ENCODE data around the gene NRXN3.

Gene NRXN3

GRCh38 chr14:79614448-79614847 lies 1444.3 kb downstream of the NRXN3 start:
- no peak for DNase-seq

DNA sequence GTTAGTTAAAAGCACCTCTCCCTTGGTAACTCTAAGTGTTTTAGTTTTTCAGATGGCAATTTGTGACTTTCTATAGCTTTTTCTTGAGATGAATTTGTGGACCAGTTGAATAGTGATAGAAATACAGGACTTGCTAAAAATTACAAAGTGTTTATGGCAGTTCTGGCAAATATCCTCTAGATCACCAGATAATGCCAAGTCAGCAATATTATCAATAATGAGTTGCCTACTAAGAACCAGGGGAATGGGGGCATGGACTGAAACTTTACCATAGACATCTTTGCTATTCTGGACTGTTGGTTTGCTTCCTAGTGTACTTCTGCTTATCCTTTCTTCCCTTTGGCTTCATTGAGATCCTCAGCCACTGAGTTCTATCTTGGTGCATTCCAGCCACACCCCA lies 1456.9 kb downstream of the NRXN3 start:
- no peak for DNase-seq

- DNase-seq = no peak
Observed at GRCh38 chr14:79629411-79630287, 1459.5 kb downstream of the NRXN3 start.

- no peak for DNase-seq
Observed at GRCh38 chr14:79630288-79630960, 1460.3 kb downstream of the NRXN3 start.

GRCh38 chr14:79631276-79631675 lies 1461.1 kb downstream of the NRXN3 start:
- no peak for DNase-seq

GRCh38 chr14:79638672-79639266 lies 1468.6 kb downstream of the NRXN3 start:
- peak; percentile 33 for DNase-seq

DNA sequence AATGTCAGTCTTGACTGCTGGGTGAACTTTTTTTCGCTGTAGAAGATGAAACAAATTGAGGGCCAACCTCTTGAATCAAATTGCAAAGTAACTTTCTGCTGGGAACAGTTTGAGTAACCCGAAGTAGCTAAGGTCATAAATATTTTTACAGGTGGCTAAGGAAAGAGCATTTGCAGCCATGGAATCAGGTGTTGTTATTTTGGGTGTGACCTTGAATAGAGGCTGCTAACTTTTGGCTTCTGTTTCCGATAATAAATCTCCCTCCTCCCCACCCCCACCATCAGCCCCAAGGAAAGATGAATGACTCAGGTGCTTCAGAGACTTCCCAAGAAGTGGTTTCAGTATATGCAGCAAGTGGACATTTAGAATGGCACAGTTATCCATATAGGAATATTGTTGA lies 1469.4 kb downstream of the NRXN3 start:
- DNase-seq = peak; percentile 40

DNA sequence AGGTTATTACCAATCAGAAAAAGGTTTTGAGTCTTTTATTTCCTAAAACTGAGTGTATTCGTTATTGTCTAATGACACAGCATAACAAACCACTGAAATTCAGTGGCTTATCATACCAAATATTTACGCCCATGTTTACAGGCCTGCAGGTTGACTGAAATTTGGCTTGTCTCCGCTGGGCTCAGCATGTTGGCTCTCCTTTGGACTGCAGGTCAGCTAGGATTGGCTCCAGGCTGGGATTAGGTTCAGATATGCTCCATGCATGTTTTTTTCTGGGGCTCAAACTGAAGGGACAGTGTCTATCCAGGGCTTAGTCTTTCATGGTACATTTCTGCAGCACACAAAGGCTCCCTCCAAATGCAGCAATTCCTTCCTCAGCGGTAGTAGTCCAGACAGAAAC lies 1471.2 kb downstream of the NRXN3 start:
- no peak for DNase-seq

DNA sequence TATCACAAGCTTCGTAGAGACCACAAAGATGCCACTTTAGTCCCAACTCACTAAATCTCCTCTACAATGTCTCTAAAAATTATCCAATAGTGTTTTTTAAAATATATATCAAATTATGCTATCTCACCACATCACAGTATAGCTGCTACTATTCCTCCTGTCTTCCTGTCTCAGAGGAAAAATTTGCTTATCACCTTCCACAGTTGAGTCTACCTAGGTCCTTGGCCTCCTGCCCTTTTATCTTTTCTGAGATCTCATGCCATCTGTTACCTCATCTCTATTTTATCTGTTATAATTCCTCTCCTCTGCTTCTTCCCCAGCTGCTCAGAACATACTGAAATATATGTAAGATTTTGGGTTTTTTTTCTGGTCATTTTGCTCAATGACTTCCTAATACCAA lies 1473.0 kb downstream of the NRXN3 start:
- no peak for DNase-seq

GRCh38 chr14:79645753-79646362 lies 1475.7 kb downstream of the NRXN3 start:
- no peak for DNase-seq

GRCh38 chr14:79649856-79650255 lies 1479.7 kb downstream of the NRXN3 start:
- no peak for DNase-seq

DNA sequence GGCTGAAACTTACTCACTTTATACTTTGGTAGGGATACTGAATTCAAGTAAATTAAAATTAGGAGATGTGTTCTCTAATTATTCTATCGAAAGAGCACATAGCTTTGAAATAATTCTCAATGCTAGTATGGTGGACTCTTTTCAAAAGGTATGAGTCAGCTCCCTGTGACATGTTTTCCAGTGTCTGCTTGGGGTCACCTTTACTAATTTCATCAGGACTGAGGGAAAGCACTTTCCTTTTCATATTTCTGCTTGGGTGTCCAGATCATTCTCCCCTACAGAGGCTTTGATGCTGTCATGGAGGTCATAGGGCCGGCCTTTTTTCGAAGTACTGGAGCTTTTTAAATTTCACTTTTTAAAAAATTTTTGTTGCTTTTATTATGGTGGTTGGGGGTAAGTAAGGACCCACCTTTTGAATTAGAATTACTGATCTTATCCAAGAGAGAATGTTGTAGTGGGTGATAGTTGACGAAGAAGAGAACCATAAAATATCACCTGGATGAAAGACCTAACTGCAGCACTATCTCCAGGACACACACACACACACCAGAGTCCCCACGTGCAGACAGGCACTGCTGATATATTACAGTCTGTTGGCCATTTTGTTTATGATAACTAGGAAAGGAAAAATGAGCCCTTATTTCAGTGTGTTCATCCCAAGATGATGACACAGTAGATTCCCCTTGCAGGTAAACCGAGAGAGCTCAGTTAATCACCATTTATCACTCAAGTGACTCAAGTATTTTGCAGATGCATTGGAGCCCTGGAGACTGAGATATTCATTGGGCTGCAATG lies 1482.5 kb downstream of the NRXN3 start:
- DNase-seq = no peak

DNA sequence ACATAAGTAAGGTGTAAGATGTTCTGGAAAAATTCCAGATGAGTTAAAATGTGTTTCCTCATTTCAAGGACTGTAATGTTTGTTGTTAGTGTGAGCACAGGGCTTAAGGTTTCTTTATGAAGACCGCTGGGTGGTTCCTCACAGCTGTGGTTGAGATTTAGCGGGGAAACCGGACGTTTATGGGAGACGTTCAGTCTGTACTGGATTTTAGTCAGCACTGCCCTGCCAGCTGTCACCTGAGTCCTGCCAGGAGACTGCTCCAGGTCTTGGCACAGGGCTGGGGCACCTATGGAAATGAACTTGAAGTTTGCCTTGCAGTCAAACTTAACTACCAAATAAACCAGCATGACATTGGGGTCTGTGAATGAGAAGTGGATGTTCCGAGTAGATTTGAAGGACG lies 1485.9 kb downstream of the NRXN3 start:
- DNase-seq = peak; percentile 95

- no peak for DNase-seq
Observed at GRCh38 chr14:79656496-79656895, 1486.3 kb downstream of the NRXN3 start.

- DNase-seq = peak; percentile 62
Observed at GRCh38 chr14:79658221-79658620, 1488.0 kb downstream of the NRXN3 start.

- no peak for DNase-seq
Observed at GRCh38 chr14:79658769-79659168, 1488.6 kb downstream of the NRXN3 start.

GRCh38 chr14:79660053-79660939 lies 1490.1 kb downstream of the NRXN3 start:
- peak; percentile 99 for DNase-seq

- DNase-seq = no peak
Observed at GRCh38 chr14:79661752-79662151, 1491.6 kb downstream of the NRXN3 start.

- no peak for DNase-seq
Observed at GRCh38 chr14:79663453-79663852, 1493.3 kb downstream of the NRXN3 start.

DNA sequence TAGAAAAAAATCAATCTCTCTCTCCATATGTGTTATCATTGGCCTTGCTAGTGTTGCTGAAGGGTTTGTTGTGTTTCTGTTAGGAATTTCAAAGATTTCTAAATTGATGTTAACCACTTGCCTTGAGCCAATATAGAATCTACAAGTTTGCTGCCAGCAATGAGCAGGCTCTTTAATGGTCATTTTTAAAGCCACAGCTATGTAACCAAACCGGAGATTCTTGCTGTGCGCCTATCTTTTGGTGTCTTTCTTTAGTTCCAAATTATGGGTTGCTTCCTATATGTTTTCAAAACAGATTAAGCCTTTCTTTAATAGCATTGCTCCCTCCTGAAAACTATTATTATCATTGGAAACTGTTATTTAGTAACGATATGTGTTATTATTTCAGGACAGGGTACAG lies 1495.4 kb downstream of the NRXN3 start:
- no peak for DNase-seq

GRCh38 chr14:79668951-79669350 lies 1498.8 kb downstream of the NRXN3 start:
- peak; percentile 97 for DNase-seq

DNA sequence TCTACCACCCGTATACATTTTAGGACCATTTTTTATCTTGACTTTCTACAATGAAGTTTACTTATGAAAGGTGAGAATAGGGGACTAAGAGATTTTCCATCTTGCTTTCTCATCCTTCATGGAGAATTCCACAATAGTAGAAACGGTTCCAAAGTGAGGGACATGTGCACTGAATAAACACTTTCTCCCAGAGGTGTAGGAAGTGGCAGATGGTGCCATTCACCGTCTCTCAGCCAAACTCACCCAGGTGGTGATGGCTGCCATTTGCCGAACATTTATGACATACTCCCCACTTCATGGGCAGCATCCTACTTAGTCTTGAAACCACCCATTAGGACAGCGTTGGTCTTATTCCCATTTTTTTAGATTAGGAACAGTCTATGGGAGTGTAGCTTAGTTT lies 1500.6 kb downstream of the NRXN3 start:
- no peak for DNase-seq
